HepG2 (cell line): ENCODE measurements around the gene WDCP. TPM values are rescaled to one million over a fixed set of nuclear protein-coding genes. Genes with fewer than 3 reads are reported as not detected.
A peak's percentile ranks its signal among the peaks of the same experiment; 100 is the strongest.

Experiments
- ATF7 ChIP-seq, 2 experiments: fragments of 450-650 bp in 1 of 2; sonication (generic) in 1 of 2; formaldehyde crosslinking in 1 of 2; IDR thresholded peaks; 2 replicates each; pipeline versions ENCODE4 v1.4.0 to v1.6.1; 2016 to 2020; ENCODE audit warnings: antibody characterized with exemption in 1 of 2, mild to moderate bottlenecking in 1 of 2, missing genetic modification reagents in 1 of 2
- ATRX ChIP-seq: sonication (generic); formaldehyde crosslinking; IDR thresholded peaks from 2 replicates; pipeline ENCODE4 v1.4.0; 2020; ENCODE audit warnings: missing genetic modification reagents, borderline replicate concordance
- EZH2 ChIP-seq: conservative IDR thresholded peaks from 2 replicates; pipeline ENCODE4 v1.6.1; 2012; ENCODE audit warnings: mild to moderate bottlenecking, low read depth, low read length, moderate library complexity
- GATA4 ChIP-seq: sonication (generic); IDR thresholded peaks from 2 replicates; pipeline ENCODE4 v1.6.1; 2016; ENCODE audit warnings: antibody characterized with exemption, low read depth, borderline replicate concordance
- IKZF5 ChIP-seq: IDR thresholded peaks from 2 replicates; pipeline ENCODE4 v1.6.1; 2018; ENCODE audit warnings: missing genetic modification reagents, mild to moderate bottlenecking, missing compliant biosample characterization
- PHB2 ChIP-seq: fragments of 450-650 bp; IDR thresholded peaks from 2 replicates; pipeline ENCODE4 v1.6.1; 2018; ENCODE audit not compliant: partially characterized antibody
- PHF20 ChIP-seq: sonication (generic); formaldehyde crosslinking; IDR thresholded peaks from 2 replicates; pipeline ENCODE4 v1.5.0; 2020; ENCODE audit warnings: mild to moderate bottlenecking, missing genetic modification reagents
- RBFOX2 ChIP-seq: fragments of 200-400 bp; formaldehyde crosslinking; IDR thresholded peaks from 2 replicates; pipeline ENCODE4 v1.6.1; 2017; ENCODE audit warnings: low read depth, mild to moderate bottlenecking, low read length
- SRF ChIP-seq: IDR thresholded peaks from 2 replicates; pipeline ENCODE4 v1.6.1; 2011; ENCODE audit warnings: mild to moderate bottlenecking, low read depth, low read length, moderate library complexity
- TCF12 ChIP-seq, 2 experiments: fragments of 450-650 bp in 1 of 2; sonication (generic) in 1 of 2; formaldehyde crosslinking in 1 of 2; IDR thresholded peaks; 2 replicates each; pipeline versions ENCODE4 v1.6.1 to v1.8.0; 2017 to 2022; ENCODE audit warnings: antibody characterized with exemption in 1 of 2, mild to moderate bottlenecking in 1 of 2, missing genetic modification reagents in 1 of 2, moderate library complexity in 1 of 2
- TMF1 ChIP-seq: sonication (generic); formaldehyde crosslinking; IDR thresholded peaks from 2 replicates; pipeline ENCODE4 v1.8.1; 2022; ENCODE audit warnings: low read depth, missing genetic modification reagents
- ZBTB39 ChIP-seq: sonication (generic); formaldehyde crosslinking; IDR thresholded peaks from 2 replicates; pipeline ENCODE4 v1.5.0; 2020; ENCODE audit warnings: missing genetic modification reagents
- ZKSCAN8 ChIP-seq: IDR thresholded peaks from 2 replicates; pipeline ENCODE4 v1.6.1; 2016; ENCODE audit warnings: borderline replicate concordance, missing genetic modification reagents, missing compliant biosample characterization
- ZNF10 ChIP-seq: sonication (generic); formaldehyde crosslinking; IDR thresholded peaks from 2 replicates; pipeline ENCODE4 v1.4.0; 2020; ENCODE audit warnings: mild to moderate bottlenecking, low read depth, missing genetic modification reagents, borderline replicate concordance
- ZNF18 ChIP-seq: sonication (generic); formaldehyde crosslinking; IDR thresholded peaks from 2 replicates; pipeline ENCODE4 v1.8.0; 2022; ENCODE audit warnings: mild to moderate bottlenecking, missing genetic modification reagents; ENCODE audit not compliant: insufficient replicate concordance
- ZNF549 ChIP-seq: sonication (generic); formaldehyde crosslinking; IDR thresholded peaks from 2 replicates; pipeline ENCODE4 v1.5.0; 2020; ENCODE audit warnings: missing genetic modification reagents
- ZNF616 ChIP-seq: sonication (generic); formaldehyde crosslinking; IDR thresholded peaks from 2 replicates; pipeline ENCODE4 v1.5.0; 2020; ENCODE audit warnings: low read depth, mild to moderate bottlenecking, missing genetic modification reagents
- ZNF784 ChIP-seq: sonication (generic); formaldehyde crosslinking; IDR thresholded peaks from 2 replicates; pipeline ENCODE4 v1.5.1; 2020; ENCODE audit warnings: missing genetic modification reagents, mild to moderate bottlenecking, borderline replicate concordance
- ZSCAN22 ChIP-seq: sonication (generic); formaldehyde crosslinking; IDR thresholded peaks from 2 replicates; pipeline ENCODE4 v1.4.0; 2020; ENCODE audit warnings: mild to moderate bottlenecking, missing genetic modification reagents
- polyA plus RNA-seq, 8 experiments: library from polyadenylated mRNA; depleted of rRNA in 3 of 8; stranded (reverse) in 7 of 8; unstranded in 1 of 8; fragments of >200 nt; fragmentation: Illumina TruSeq in 4 of 8; extraction: Trizol in 4 of 8; gene quantifications; 2 replicates each; pipeline versions ENCODE4 v1.2.1 to v1.2.3, GENCODE V29; 2011 to 2016; ENCODE audit warnings: low read depth in 4 of 8, missing spikeins in 1 of 8, mixed read lengths in 1 of 8; ENCODE audit not compliant: insufficient read depth in 1 of 8
- total RNA-seq, 5 experiments: library from RNA; depleted of rRNA; stranded (reverse); fragments of >200 nt; fragmentation: Illumina TruSeq; extraction: Trizol; gene quantifications; 2 replicates each; pipeline ENCODE4 v1.2.3, GENCODE V29; 2016; ENCODE audit warnings: low read depth in 1 of 5

The WDCP gene
- total and polyA plus RNA-seq, 2 of the 13 experiments (the other 11 are each of a cell fraction or from before 2014, with no cell fraction given) = 17.4 to 22.6 TPM

- no peak for TF ChIP-seq ATF7 (IDR thresholded peaks at IDR 0.05)
- TF ChIP-seq ATF7 (CRISPR knock-in tag; IDR thresholded peaks at IDR 0.05) = no peak
- no peak for TF ChIP-seq SRF
- no peak for TF ChIP-seq ZBTB39 (CRISPR knock-in tag)
- no peak for TF ChIP-seq ZSCAN22 (CRISPR knock-in tag)
- no peak for TF ChIP-seq PHB2
- TF ChIP-seq ATRX = no peak
- no peak for TF ChIP-seq EZH2
- TF ChIP-seq ZNF616 (CRISPR knock-in tag) = no peak
- no peak for TF ChIP-seq ZNF549
- TF ChIP-seq PHF20 (CRISPR knock-in tag) = 0 out of 2 replicates have a peak, but pooled peaks have one; percentile 42
- TF ChIP-seq IKZF5 = no peak
- no peak for TF ChIP-seq TMF1 (CRISPR knock-in tag)
- TF ChIP-seq ZNF784 = no peak
- TF ChIP-seq TCF12 (IDR thresholded peaks at IDR 0.05) = no peak
- no peak for TF ChIP-seq TCF12 (CRISPR knock-in tag; IDR thresholded peaks at IDR 0.05)
- no peak for TF ChIP-seq ZKSCAN8 (CRISPR knock-in tag)
- TF ChIP-seq ZNF10 (CRISPR knock-in tag) = no peak
- no peak for TF ChIP-seq ZNF18
- TF ChIP-seq RBFOX2 = peak; percentile 60; the same call in 1 of the 2 replicates
- TF ChIP-seq GATA4 = no peak
These were observed 3.1 kb upstream of the WDCP start (continued) for GRCh38 chr2:24050041-24050979.
